Measurements from ENCODE around the gene AFAP1L2.
"Not testable (repeated sequence)": the region's sequence is repeated elsewhere in the genome, so short reads cannot be mapped to it uniquely, and the experiment has no call there.

Gene AFAP1L2

GRCh38 chr10:114335614-114336013 is 68.7 kb downstream of the AFAP1L2 start:
- DNase-seq (ENCODE audit: low spot score), result no peak

- no peak for DNase-seq (ENCODE audit: low spot score)
Measured at GRCh38 chr10:114334301-114334700, 70.0 kb downstream of the AFAP1L2 start.

- not testable (repeated sequence) for DNase-seq (ENCODE audit: low spot score)
Measured at GRCh38 chr10:114333441-114333840, 70.9 kb downstream of the AFAP1L2 start.

- no peak for DNase-seq (ENCODE audit: low spot score)
Measured at GRCh38 chr10:114332301-114333192, 71.8 kb downstream of the AFAP1L2 start.

- no peak for DNase-seq (ENCODE audit: low spot score)
Measured at GRCh38 chr10:114329634-114330365, 74.5 kb downstream of the AFAP1L2 start.

GRCh38 chr10:114328874-114329273 is 75.4 kb downstream of the AFAP1L2 start:
- no peak for DNase-seq (ENCODE audit: low spot score)

DNA sequence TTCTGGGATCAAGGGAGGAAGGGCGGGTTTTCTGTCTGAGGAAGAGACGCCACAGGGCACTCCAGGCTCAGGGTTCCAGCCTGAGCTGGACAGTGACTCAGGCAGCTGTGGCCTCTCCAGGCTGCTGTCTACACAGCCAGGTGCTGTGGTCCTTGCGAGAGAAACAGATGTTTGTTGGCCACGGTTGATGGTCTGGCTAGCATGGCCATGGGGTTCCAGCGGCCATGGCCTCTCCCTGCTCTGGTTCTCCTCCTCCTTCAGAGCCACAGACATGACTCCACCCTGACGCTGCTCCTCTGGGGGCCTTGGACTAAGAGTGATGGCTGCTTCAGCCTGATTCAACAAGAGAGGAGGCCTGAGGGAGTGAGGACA is 75.9 kb downstream of the AFAP1L2 start:
- no peak for DNase-seq (ENCODE audit: low spot score)

GRCh38 chr10:114327537-114328440 is 76.5 kb downstream of the AFAP1L2 start:
- DNase-seq (ENCODE audit: low spot score), result no peak

- DNase-seq (ENCODE audit: low spot score), result no peak
Measured at GRCh38 chr10:114326795-114327194, 77.5 kb downstream of the AFAP1L2 start.

GRCh38 chr10:114323023-114323422 is 81.3 kb downstream of the AFAP1L2 start:
- no peak for DNase-seq (ENCODE audit: low spot score)

GRCh38 chr10:114322344-114322743 is 82.0 kb downstream of the AFAP1L2 start:
- no peak for DNase-seq (ENCODE audit: low spot score)

GRCh38 chr10:114320249-114321116 is 83.8 kb downstream of the AFAP1L2 start:
- peak; percentile 31 for DNase-seq (ENCODE audit: low spot score)

DNA sequence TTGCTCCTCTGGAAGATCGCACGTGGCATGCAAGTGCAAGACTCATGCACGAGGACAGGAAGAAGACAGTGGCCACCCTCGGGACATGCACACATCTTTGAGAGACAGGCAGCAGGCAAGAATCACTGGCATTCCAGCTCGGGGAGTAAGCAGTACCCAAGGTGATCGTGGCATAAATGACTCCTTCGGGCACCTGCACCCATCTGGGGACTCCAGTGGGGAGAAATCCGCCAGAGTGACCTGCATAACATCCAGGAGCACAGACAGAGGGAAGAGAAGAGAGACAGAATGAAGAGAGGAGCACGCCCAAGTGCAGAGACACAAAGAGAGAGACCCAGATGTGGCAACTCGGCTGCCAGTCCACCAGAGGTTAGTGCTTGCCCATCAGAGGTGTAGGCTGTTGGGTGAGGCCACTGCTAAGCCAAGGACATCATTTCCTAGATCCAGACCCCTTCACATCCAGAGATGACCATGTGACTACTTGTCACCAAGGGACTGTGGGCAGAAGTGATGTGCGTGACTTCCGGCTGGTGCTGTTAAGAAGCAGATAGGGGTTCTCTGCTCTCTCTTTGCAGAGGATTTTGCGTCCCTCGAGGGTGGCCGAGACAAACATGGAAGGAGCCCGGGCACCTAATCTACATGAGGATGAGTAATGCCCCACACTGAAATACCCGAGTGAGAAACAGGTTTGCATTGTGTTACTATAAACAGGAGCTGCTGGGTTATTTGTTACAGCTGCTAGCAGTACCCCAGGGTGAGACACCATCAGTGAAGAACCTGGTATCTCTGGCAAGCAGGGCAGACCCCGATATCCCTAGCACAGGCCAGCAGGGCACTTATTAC is 84.7 kb downstream of the AFAP1L2 start:
- no peak for DNase-seq (ENCODE audit: low spot score)

- DNase-seq (ENCODE audit: low spot score), result no peak
Measured at GRCh38 chr10:114316744-114317143, 87.6 kb downstream of the AFAP1L2 start.

- no peak for DNase-seq (ENCODE audit: low spot score)
Measured at GRCh38 chr10:114315566-114316420, 88.5 kb downstream of the AFAP1L2 start.

DNA sequence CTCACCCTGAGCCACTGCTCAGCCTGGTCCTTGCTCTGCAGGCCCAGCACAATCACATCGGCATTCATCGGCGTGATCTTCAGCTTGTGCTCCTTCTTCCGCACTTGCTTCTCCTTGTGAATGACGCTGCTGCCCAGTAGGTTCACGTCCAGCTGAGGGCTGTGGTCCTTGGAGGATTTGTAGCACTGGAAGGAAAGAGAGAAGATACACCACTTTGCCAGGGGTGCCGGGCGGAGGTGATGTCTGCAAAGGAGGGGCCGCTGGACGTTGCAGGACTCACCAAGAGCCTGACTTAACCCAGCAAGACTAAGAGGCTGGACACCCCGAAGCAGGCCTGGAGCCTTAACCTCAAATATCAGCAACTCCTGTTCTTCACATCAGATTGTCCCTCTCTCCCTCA is 90.4 kb downstream of the AFAP1L2 start:
- no peak for DNase-seq (ENCODE audit: low spot score)

GRCh38 chr10:114313139-114313538 is 91.2 kb downstream of the AFAP1L2 start:
- DNase-seq (ENCODE audit: low spot score), result no peak

DNA sequence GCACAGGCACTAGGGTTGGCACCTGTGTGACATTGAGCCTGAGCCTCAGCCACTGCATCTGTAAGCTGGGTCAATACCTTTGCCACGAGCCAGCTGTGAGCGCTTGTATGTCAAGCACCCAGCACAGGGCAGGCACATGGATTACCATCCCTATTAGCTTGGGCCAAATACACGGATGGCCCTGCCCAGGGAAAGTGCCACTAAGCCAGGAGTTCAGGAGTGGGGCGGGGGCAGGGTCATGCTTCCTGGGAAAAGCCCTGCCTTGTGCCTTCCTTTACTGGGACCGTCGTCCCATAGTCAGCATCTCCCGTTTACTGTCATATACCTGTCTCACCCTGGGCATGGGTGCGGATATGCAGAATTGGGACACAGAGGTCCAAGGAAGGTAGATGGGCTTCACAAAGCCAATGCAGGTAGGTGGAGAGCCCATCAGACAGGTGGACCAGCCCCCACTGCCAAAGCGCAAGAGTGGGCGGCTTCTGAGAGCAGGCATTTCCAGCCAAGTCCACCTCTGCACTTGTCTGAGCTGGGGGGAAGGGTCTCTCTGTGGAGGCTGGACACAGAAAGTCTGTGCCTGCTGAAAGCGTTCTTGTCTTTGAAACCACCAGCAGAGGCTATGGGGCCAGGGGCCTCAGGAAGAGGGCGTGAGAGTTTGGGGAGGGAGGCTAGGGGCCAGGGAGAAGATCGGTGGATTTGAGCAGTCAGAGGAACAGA is 92.6 kb downstream of the AFAP1L2 start:
- no peak for DNase-seq (ENCODE audit: low spot score)

GRCh38 chr10:114311023-114311422 is 93.3 kb downstream of the AFAP1L2 start:
- DNase-seq (ENCODE audit: low spot score), result no peak

Data from D341Med (cell line).